HG02973 (cell line): Measurements from ENCODE around the gene PRR5.

Experiments used
- ATAC-seq: cut with Tn5 transposase; IDR thresholded peaks from one replicate; pipeline ENCODE4 v1.9.1; 2021; ENCODE audit warnings: moderate library complexity; ENCODE audit not compliant: unreplicated experiment

Gene PRR5

GRCh38 chr22:44691796-44692661, 10.0 kb upstream of the PRR5 start:
- ATAC-seq: no peak

GRCh38 chr22:44692662-44693007, 9.4 kb upstream of the PRR5 start:
- ATAC-seq: no peak

- no peak for ATAC-seq
Observed at GRCh38 chr22:44693145-44693544, 8.9 kb upstream of the PRR5 start.

- no peak for ATAC-seq
Observed at GRCh38 chr22:44693756-44694155, 8.2 kb upstream of the PRR5 start.

- no peak for ATAC-seq
Observed at GRCh38 chr22:44697423-44698141, 4.4 kb upstream of the PRR5 start.

GRCh38 chr22:44698531-44699421, 3.2 kb upstream of the PRR5 start:
- no peak for ATAC-seq

- no peak for ATAC-seq
Observed at GRCh38 chr22:44700456-44700855, 1.5 kb upstream of the PRR5 start.

GRCh38 chr22:44701187-44701790, 715 bp upstream of the PRR5 start:
- ATAC-seq: no peak

- ATAC-seq: peak; percentile 15
Observed at GRCh38 chr22:44702479-44703198, 635 bp downstream of the PRR5 start.

GRCh38 chr22:44703255-44703870, 1.4 kb downstream of the PRR5 start:
- ATAC-seq: no peak

GRCh38 chr22:44704159-44705021, 2.4 kb downstream of the PRR5 start:
- no peak for ATAC-seq

- no peak for ATAC-seq
Observed at GRCh38 chr22:44705022-44705297, 3.0 kb downstream of the PRR5 start.

- ATAC-seq: no peak
Observed at GRCh38 chr22:44706488-44706887, 4.5 kb downstream of the PRR5 start.

GRCh38 chr22:44707178-44707577, 5.2 kb downstream of the PRR5 start:
- no peak for ATAC-seq

- ATAC-seq: no peak
Observed at GRCh38 chr22:44707752-44708151, 5.7 kb downstream of the PRR5 start.

GRCh38 chr22:44709881-44710392, 7.9 kb downstream of the PRR5 start:
- no peak for ATAC-seq

GRCh38 chr22:44710474-44711240, 8.7 kb downstream of the PRR5 start:
- no peak for ATAC-seq

GRCh38 chr22:44711241-44711560, 9.2 kb downstream of the PRR5 start:
- no peak for ATAC-seq
